GM10248 (cell line): Measurements from ENCODE around the gene MAPK14.

Experiments
- CTCF ChIA-PET: fragments of 300-600 bp; sonication (Branson Sonifier 250); formaldehyde crosslinking; extraction: SDS; loops from one replicate; lab custom pipeline; 2021; ENCODE audit warnings: antibody characterized with exemption; lab: Yijun Ruan, JAX
- POLR2A ChIA-PET: fragments of 350-650 bp; sonication (Branson Sonifier 250); formaldehyde crosslinking; extraction: SDS; loops from one replicate; lab custom pipeline; 2020; ENCODE audit warnings: antibody characterized with exemption; lab: Yijun Ruan, JAX
- DNase-seq: peaks from one replicate; pipeline ENCODE4 v3.0.0; 2012; ENCODE audit errors: extremely low spot score
- CTCF ChIP-seq: IDR thresholded peaks from 2 replicates; pipeline ENCODE4 v1.5.1; 2012; ENCODE audit warnings: mild to moderate bottlenecking, low read depth; ENCODE audit errors: extremely low read depth, missing control alignments, control extremely low read depth

MAPK14 gene

DNA sequence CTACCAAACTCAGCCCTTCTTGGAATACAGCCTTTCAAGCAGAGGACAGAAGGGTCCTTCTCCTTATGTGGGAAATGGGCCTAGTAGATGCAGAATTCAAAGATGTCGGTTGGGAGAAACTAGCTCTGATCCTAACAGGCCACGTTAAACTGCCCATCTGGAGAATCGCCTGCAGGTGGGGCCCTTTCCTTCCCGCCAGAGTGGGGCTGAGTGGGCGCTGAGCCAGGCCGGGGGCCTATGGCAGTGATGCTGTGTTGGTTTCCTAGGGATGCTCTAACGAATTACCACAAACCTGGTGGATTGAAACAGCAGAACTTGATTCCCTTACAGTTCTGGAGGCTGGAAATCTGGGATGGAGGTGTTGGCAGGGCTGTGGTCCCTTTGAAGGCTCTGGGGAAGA is 111.8 kb downstream of the MAPK14 start:
- ChIA-PET POLR2A (no interaction called here), CTCF (interaction anchor here (1.1 to 2.0 kb wide), 4 partner anchors 8 to 620 kb away, joined by 3 to 10 read pairs (median 4); no protein-coding TSS in a partner anchor)
- no peak for DNase-seq
- no peak for TF ChIP-seq CTCF

DNA sequence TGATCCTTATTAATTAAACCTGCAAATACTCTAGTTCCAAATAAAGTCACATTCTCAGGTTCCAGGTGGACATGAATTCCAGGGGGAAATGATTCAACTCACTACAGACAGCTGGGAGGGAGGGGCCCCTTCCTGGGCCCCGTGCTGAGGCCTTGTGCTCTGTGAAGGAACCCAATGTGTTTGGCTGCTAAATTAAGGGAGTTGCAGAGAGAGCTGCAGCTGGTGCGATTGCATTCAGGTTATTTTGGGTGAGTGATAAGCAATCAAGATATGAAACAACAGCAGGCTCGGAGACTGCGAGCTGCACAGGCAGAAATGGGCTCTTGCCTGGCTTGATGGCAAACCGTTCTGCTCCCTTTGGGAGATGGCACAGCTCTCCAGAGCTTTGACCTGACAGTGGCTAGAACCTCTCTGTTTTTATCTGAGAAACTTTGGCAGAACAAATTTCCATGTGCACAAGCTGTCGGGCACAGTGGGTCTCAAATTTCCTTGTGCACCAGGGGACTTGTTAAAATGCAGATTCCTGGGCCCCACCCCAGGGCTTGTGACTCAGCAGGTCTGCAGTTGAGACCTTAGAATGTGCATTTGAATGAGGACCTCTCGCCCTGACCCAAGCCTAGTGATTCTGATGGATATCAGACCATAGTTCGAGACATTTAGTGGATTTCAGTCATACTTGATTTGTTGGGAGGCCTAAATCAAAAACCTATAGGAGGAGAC is 112.5 kb downstream of the MAPK14 start:
- DNase-seq: no peak
- ChIA-PET CTCF (interaction anchor here (1.1 to 2.0 kb wide), 5 partner anchors 9 to 619 kb away, joined by 3 to 10 read pairs (median 4); no protein-coding TSS in a partner anchor), POLR2A (no interaction called here)
- TF ChIP-seq CTCF: no peak

GRCh38 chr6:36141091-36141490 is 113.5 kb downstream of the MAPK14 start:
- ChIA-PET POLR2A (no interaction called here), CTCF (interaction anchor here (1.1 to 2.0 kb wide), 4 partner anchors 10 to 46 kb away, joined by 3 to 8 read pairs (median 5); partner anchors contain the start of gene MAPK13)
- TF ChIP-seq CTCF: no peak
- no peak for DNase-seq

DNA sequence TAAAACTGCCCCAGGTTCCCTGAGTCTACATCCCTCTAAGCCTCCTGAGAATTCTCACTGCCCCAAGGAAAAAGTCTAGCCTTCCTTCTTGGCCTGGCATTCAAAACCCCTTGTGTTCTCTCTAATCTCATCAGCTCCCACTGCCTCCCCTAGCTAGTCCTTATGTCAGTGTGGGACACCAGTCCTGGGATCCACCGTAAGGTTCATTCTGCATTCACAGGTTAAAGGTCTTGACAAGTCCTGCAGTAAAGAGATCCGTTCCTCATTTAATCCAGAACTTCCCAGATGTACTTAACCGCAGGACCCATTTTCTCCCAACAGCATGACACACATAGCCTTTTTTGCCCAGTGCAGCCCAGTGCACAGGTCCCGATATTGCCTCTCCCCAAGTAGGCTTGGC is 114.4 kb downstream of the MAPK14 start:
- CTCF ChIA-PET: interaction anchor here (1.1 to 1.8 kb wide), 3 partner anchors 11 to 47 kb away, joined by 3 to 8 read pairs (median 4); partner anchors contain the start of gene MAPK13
- TF ChIP-seq CTCF: no peak
- POLR2A ChIA-PET: interaction anchor here (0.5 kb wide), 1 partner anchor 149 kb away, joined by 6 read pairs; no protein-coding TSS in a partner anchor
- DNase-seq: no peak

- TF ChIP-seq CTCF: no peak
- DNase-seq: no peak
- CTCF ChIA-PET: interaction anchor here (1.1 to 2.9 kb wide), 4 partner anchors 12 to 54 kb away, joined by 3 to 14 read pairs (median 6); partner anchors contain the start of gene MAPK13
- POLR2A ChIA-PET: no interaction called here
Measured at GRCh38 chr6:36142971-36143838, 115.6 kb downstream of the MAPK14 start.

DNA sequence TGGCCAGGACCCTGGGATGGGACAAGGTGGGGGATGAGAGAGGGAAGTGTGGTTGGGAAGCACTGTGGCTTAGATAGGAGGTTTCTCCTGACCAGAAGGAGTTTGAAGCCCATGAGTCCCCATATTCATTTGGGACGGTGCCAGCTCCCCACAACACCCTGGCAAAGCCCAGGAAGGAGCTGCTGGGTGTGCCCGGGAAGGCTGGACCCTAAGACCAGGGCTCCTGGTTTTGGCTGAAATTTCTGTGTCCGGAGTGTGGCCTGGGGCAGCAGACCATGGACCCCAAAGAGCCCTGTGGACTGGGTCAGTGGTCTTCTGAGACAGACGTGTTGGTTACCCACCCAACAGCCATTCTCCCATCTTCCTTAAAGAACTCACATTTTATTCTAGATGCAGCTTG is 117.9 kb downstream of the MAPK14 start:
- CTCF ChIA-PET: interaction anchor here (1.4 to 2.9 kb wide), 3 partner anchors 15 to 50 kb away, joined by 3 to 14 read pairs (median 6); partner anchors contain the start of gene MAPK13
- no peak for TF ChIP-seq CTCF
- DNase-seq: no peak
- POLR2A ChIA-PET: no interaction called here
